Epithelial cell of esophagus (primary cell): ENCODE results near the gene SCN4A.
"Not testable (repeated sequence)": the region's sequence is repeated elsewhere in the genome, so short reads cannot be mapped to it uniquely, and the experiment has no call there.

Experiments used
- DNase-seq: peaks from one replicate; pipeline ENCODE4 v3.0.0; 2010; ENCODE audit warnings: low read depth
- H3K4me3 ChIP-seq: 2 replicates; pipeline ENCODE4 v1.5.1; 2011; ENCODE audit warnings: mild to moderate bottlenecking, low read length, control low read depth
- TF ChIP-seq, protein P1 (sequence below): IDR thresholded peaks from 2 replicates; pipeline ENCODE4 v1.5.1; 2011; ENCODE audit warnings: low read depth, mild to moderate bottlenecking, low read length, control low read depth, inconsistent platforms; ENCODE audit not compliant: insufficient read depth; ENCODE audit errors: missing control alignments

SCN4A gene

DNA sequence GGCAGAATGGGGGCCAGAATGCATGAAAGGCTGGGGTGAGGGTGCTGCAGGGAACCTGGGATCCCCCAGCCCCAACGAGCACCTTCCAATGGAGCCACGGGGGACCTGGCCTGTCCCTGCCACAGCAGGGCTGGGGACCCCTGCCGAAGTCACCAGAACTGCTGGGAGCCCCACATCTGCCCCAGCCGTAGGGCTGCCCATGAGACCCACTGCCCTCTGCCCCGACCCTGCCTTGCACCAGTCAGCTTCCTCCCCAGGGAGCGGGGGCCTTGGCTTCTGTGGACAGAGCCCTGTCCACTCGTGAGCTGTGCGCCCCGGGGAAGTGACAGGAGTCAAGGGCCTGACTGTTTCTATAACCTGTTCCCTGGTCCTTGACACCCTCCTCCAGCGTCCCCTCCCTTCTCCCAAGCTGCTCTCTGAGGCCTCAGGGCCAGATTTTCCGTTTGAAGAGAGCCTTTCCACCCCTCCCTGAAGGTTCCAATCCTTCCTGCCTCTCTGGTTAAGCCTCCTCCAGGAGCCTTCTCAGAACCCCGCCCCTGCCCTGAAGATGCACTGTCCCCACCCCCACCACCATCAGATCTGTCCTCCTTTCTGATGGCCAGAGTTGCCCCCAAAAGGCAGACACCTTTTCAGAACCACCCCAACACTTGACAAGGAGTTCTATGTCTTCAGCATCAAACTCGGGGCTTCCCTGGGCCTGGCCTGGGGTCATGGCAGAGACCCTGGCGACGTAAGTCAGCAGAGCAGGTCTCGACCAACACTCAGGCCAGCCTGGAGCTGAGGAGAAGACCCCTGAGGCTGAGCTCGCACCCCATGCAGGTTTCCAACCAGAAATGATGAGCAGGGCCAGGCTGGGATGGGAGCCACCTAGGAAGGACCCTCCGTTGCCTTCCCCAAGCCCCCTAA is 14.8 kb upstream of the SCN4A start:
- no peak for DNase-seq
- TF ChIP-seq, protein P1, sequence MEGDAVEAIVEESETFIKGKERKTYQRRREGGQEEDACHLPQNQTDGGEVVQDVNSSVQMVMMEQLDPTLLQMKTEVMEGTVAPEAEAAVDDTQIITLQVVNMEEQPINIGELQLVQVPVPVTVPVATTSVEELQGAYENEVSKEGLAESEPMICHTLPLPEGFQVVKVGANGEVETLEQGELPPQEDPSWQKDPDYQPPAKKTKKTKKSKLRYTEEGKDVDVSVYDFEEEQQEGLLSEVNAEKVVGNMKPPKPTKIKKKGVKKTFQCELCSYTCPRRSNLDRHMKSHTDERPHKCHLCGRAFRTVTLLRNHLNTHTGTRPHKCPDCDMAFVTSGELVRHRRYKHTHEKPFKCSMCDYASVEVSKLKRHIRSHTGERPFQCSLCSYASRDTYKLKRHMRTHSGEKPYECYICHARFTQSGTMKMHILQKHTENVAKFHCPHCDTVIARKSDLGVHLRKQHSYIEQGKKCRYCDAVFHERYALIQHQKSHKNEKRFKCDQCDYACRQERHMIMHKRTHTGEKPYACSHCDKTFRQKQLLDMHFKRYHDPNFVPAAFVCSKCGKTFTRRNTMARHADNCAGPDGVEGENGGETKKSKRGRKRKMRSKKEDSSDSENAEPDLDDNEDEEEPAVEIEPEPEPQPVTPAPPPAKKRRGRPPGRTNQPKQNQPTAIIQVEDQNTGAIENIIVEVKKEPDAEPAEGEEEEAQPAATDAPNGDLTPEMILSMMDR, result no peak
- H3K4me3 ChIP-seq, result no peak overlapping the region

DNA sequence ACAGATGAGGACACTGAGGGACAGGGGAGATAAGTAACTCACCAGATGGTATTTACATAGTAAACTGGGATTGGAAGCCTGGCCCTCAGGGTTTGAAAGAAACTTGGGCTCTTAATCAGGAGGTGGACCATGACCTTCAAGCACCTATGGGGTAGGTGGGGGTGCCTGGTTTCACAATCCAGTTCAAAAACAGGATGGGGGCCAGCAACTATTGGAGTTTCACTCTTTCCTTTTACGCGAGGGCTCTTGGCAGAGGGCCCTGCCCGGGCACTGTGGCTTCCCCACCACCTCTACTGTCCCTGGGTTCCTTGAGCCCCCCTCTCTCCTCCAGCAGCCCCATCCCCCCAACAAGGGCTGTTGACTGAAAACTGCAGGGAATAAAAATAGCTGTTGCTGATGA is 14.1 kb upstream of the SCN4A start:
- no peak overlapping the region for H3K4me3 ChIP-seq
- no peak for DNase-seq
- TF ChIP-seq, protein P1, result no peak

- DNase-seq, result no peak
- no peak overlapping the region for H3K4me3 ChIP-seq
- TF ChIP-seq, protein P1, result no peak
Measured at GRCh38 chr17:63985387-63986140, 12.8 kb upstream of the SCN4A start.

DNA sequence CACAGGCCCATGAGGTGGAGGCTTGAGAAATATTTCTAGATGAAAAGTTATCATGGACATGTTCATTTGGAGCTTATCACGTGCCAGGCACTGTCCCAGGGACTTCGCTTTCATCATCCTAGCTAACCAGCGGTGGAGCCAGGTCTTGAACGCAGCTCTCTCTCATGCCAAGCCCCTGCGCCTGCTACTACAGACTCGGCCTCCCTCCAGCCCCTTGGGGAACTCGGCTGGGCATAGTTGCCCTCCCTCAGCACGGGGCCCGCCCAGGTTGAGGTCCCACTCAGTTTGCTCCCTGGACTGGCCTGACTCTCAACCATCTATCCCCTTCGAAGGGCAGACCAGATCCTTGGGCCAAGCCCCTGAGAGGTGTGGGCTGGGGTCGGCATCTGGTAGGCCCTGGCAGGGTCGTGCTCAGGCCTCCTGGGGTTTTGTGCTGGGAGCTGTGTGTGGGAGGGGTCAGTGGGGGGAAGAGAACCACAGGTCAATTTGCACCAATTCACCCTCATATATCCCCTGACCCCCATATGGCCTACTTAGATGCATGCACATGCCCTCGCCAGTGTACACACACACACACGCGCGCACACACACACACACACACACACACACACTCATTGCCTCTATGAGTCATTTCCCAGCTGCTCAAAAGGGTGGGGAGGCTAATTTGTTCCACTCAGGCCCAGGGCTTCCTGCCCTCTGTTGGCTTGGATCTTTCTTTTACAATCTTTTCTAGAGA is 12.1 kb upstream of the SCN4A start:
- peak; percentile 87 for DNase-seq
- TF ChIP-seq, protein P1, result no peak
- no peak overlapping the region for H3K4me3 ChIP-seq

DNA sequence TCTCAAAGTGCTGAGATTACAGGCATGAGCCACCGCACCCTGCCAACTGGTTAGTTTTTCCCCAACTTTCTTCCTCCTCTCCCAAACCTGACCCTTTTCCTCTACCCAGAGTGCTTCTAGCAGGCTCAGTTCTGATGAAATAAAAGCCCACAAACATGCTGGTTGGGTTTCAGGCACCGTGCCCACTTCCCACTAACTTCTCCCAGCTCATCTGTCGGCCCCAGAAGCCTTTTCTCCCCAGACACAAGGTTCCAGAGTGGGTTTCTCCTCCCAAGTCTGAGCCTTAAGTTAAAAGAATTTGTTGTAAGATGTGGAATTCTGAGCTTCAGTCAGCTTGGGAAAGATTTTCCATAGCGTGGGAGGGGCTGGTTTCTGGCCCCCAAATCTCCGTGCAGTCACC is 11.5 kb upstream of the SCN4A start:
- H3K4me3 ChIP-seq, result no peak overlapping the region
- no peak for DNase-seq
- TF ChIP-seq, protein P1, result no peak

- no peak overlapping the region for H3K4me3 ChIP-seq
- DNase-seq, result no peak
- TF ChIP-seq, protein P1, result no peak
Measured at GRCh38 chr17:63983320-63983719, 10.6 kb upstream of the SCN4A start.

DNA sequence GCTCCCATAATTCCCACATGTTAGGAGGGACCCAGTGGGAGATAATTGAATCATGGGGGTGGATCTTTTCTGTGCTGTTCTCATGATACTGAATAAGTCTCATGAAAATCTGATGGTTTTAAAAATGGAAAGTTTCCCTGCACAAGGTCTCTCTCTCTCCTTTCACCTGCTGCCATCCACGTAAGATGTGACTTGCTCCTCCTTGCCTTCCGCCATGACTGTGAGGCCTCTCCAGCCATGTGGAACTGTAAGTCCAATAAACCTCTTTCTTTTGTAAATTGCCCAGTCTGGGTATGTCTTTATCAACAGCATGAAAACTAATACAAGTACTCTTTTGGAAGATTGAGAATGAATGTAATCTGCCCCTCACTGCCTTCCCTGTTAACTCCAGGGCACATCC is 9.9 kb upstream of the SCN4A start:
- not testable (repeated sequence) for H3K4me3 ChIP-seq, DNase-seq
